Stimulated activated CD4-positive, alpha-beta T cell treated with anti-CD3 and anti-CD28 coated beads, TNF-alpha, amount 100 ng/mL, for 4 hours (primary cell): ENCODE results near the gene TMEM151A.

Experiments used
- DNase-seq, 3 experiments: peaks; one replicate each; pipeline ENCODE4 v3.0.0-alpha.2; 2020; ENCODE audit warnings: low read depth in 3 of 3

Gene TMEM151A

GRCh38 chr11:66283461-66284105, 8.1 kb upstream of the TMEM151A start:
- DNase-seq: no peak

GRCh38 chr11:66284526-66285078, 7.1 kb upstream of the TMEM151A start:
- DNase-seq: no peak

- DNase-seq: no peak
Measured at GRCh38 chr11:66285250-66285947, 6.3 kb upstream of the TMEM151A start.

GRCh38 chr11:66286699-66287098, 5.0 kb upstream of the TMEM151A start:
- no peak for DNase-seq

GRCh38 chr11:66287211-66287888, 4.3 kb upstream of the TMEM151A start:
- DNase-seq: no peak

- no peak for DNase-seq
Measured at GRCh38 chr11:66287889-66288670, 3.6 kb upstream of the TMEM151A start.

- DNase-seq: peak; percentile 90 to 97 (median 95)
Measured at GRCh38 chr11:66288671-66289547, 2.8 kb upstream of the TMEM151A start, which contains the start of gene YIF1A. Gene YIF1A (minus strand): TSS chr11:66289143. CDS start chr11:66288985, 158 bp downstream.

GRCh38 chr11:66289548-66290329, 2.0 kb upstream of the TMEM151A start:
- DNase-seq: peak; percentile 64 to 74 (median 65)

- DNase-seq: no peak
Measured at GRCh38 chr11:66290330-66290621, 1.4 kb upstream of the TMEM151A start.

GRCh38 chr11:66291303-66291705, 390 bp upstream of the TMEM151A start:
- DNase-seq: no peak

- DNase-seq: no peak
Measured at GRCh38 chr11:66292543-66293332, 1.0 kb downstream of the TMEM151A start.

- DNase-seq: no peak
Measured at GRCh38 chr11:66293352-66293751, 1.7 kb downstream of the TMEM151A start.

GRCh38 chr11:66293777-66294625, 2.3 kb downstream of the TMEM151A start:
- no peak for DNase-seq

GRCh38 chr11:66294626-66295620, 3.2 kb downstream of the TMEM151A start:
- DNase-seq: no peak

GRCh38 chr11:66297610-66298009, 5.9 kb downstream of the TMEM151A start:
- no peak for DNase-seq

- DNase-seq: no peak
Measured at GRCh38 chr11:66299186-66299585, 7.5 kb downstream of the TMEM151A start.

- no peak for DNase-seq
Measured at GRCh38 chr11:66302656-66303055, 11.0 kb downstream of the TMEM151A start.
